H9 (cell line): Measurements from ENCODE around the gene NXN. TPM values are rescaled to one million over a fixed set of nuclear protein-coding genes. Genes with fewer than 3 reads are reported as not detected.

Source experiments
- DNase-seq: peaks from one replicate; pipeline ENCODE4 v3.0.0-alpha.2; 2017
- H2AFZ ChIP-seq: one replicate; pipeline ENCODE4 v1.6.1; 2013; ENCODE audit warnings: mild to moderate bottlenecking, low read length, control low read depth, moderate library complexity
- H2AK5ac ChIP-seq: 2 replicates; pipeline ENCODE4 v1.6.1; 2013; ENCODE audit warnings: low read length, control low read depth, mixed read lengths; ENCODE audit not compliant: insufficient read length
- H2BK120ac ChIP-seq: one replicate; pipeline ENCODE4 v1.6.1; 2013; ENCODE audit warnings: low read depth, mild to moderate bottlenecking, low read length, control low read depth, inconsistent platforms; ENCODE audit not compliant: poor library complexity, severe bottlenecking
- H2BK12ac ChIP-seq: 2 replicates; pipeline ENCODE4 v1.6.1; 2013; ENCODE audit warnings: low read length, control low read depth, mixed read lengths, low read depth; ENCODE audit not compliant: insufficient read length
- H2BK15ac ChIP-seq: 2 replicates; pipeline ENCODE4 v1.6.1; 2013; ENCODE audit warnings: low read depth, low read length, control low read depth
- H2BK20ac ChIP-seq: one replicate; pipeline ENCODE4 v1.6.1; 2013; ENCODE audit warnings: low read depth, mild to moderate bottlenecking, low read length, control low read depth, inconsistent platforms; ENCODE audit not compliant: poor library complexity, severe bottlenecking
- H2BK5ac ChIP-seq: 2 replicates; pipeline ENCODE4 v1.6.1; 2013; ENCODE audit warnings: low read length, control low read depth, mixed read lengths; ENCODE audit not compliant: insufficient read length
- H3K14ac ChIP-seq: 2 replicates; pipeline ENCODE4 v1.6.1; 2013; ENCODE audit warnings: low read length, control low read depth; ENCODE audit not compliant: insufficient read depth
- H3K18ac ChIP-seq: 2 replicates; pipeline ENCODE4 v1.6.1; 2013; ENCODE audit warnings: low read depth, mild to moderate bottlenecking, mixed read lengths, low read length, control low read depth; ENCODE audit not compliant: insufficient read length
- H3K23ac ChIP-seq: 2 replicates; pipeline ENCODE4 v1.6.1; 2013; ENCODE audit warnings: low read length, control low read depth, mixed read lengths, low read depth; ENCODE audit not compliant: insufficient read length
- H3K23me2 ChIP-seq: 2 replicates; pipeline ENCODE4 v1.6.1; 2013; ENCODE audit warnings: low read depth, mild to moderate bottlenecking, mixed read lengths, low read length, control low read depth; ENCODE audit not compliant: insufficient read length, poor library complexity, severe bottlenecking
- H3K27ac ChIP-seq: 2 replicates; pipeline ENCODE4 v1.5.1; 2013; ENCODE audit warnings: low read length, control low read depth, mixed read lengths, low read depth; ENCODE audit not compliant: insufficient read length
- H3K27me3 ChIP-seq: 2 replicates; pipeline ENCODE4 v1.6.1; 2013; ENCODE audit warnings: low read length, control low read depth, inconsistent platforms; ENCODE audit not compliant: insufficient read depth
- H3K4ac ChIP-seq: 2 replicates; pipeline ENCODE4 v1.6.1; 2013; ENCODE audit warnings: low read depth, mild to moderate bottlenecking, control low read depth, inconsistent platforms, low read length, moderate library complexity
- H3K4me1 ChIP-seq: 2 replicates; pipeline ENCODE4 v1.6.1; 2013; ENCODE audit warnings: low read length, control low read depth, inconsistent platforms; ENCODE audit not compliant: insufficient read depth
- H3K4me2 ChIP-seq: 2 replicates; pipeline ENCODE4 v1.6.1; 2013; ENCODE audit warnings: low read length, control low read depth, mixed read lengths; ENCODE audit not compliant: insufficient read length, insufficient read depth
- H3K56ac ChIP-seq: 2 replicates; pipeline ENCODE4 v1.6.1; 2013; ENCODE audit warnings: low read depth, mild to moderate bottlenecking, mixed read lengths, low read length, control low read depth; ENCODE audit not compliant: insufficient read length
- H3K79me1 ChIP-seq: 2 replicates; pipeline ENCODE4 v1.6.1; 2013; ENCODE audit warnings: low read depth, mild to moderate bottlenecking, moderate library complexity, low read length, control low read depth, inconsistent platforms; ENCODE audit not compliant: insufficient read depth, poor library complexity, severe bottlenecking
- H3K79me2 ChIP-seq: 2 replicates; pipeline ENCODE4 v1.6.1; 2013; ENCODE audit warnings: low read length, control low read depth, inconsistent platforms; ENCODE audit not compliant: insufficient read depth
- H3K9ac ChIP-seq: 2 replicates; pipeline ENCODE4 v1.6.1; 2013; ENCODE audit warnings: low read length, control low read depth, mixed read lengths; ENCODE audit not compliant: insufficient read length; ENCODE audit errors: extremely low read depth
- H3K9me3 ChIP-seq: one replicate; pipeline ENCODE4 v1.6.1; 2013; ENCODE audit warnings: low read depth, low read length, inconsistent platforms; ENCODE audit not compliant: control insufficient read depth
- H3T11ph ChIP-seq: one replicate; pipeline ENCODE4 v1.6.1; 2013; ENCODE audit warnings: mild to moderate bottlenecking, low read length, control low read depth, inconsistent platforms
- H4K20me1 ChIP-seq: one replicate; pipeline ENCODE4 v1.6.1; 2013; ENCODE audit not compliant: control insufficient read depth, insufficient read length, insufficient read depth
- H4K5ac ChIP-seq: 2 replicates; pipeline ENCODE4 v1.6.1; 2013; ENCODE audit warnings: low read depth, mild to moderate bottlenecking, mixed read lengths, low read length, control low read depth; ENCODE audit not compliant: insufficient read length
- H4K8ac ChIP-seq: replicated peaks from 2 replicates; pipeline ENCODE4 v1.6.1; 2013; ENCODE audit warnings: low read length, control low read depth, mixed read lengths, low read depth; ENCODE audit not compliant: insufficient read length
- H4K91ac ChIP-seq: 2 replicates; pipeline ENCODE4 v1.6.1; 2013; ENCODE audit warnings: low read depth, mild to moderate bottlenecking, moderate library complexity, mixed read lengths, low read length, control low read depth; ENCODE audit not compliant: insufficient read length
- H3K27ac Mint-ChIP-seq, 3 experiments: 2 replicates in 2 of 3; 3 replicates in 1 of 3; pipeline ENCODE4 v1.8.0; 2020 to 2021; ENCODE audit warnings: mixed read lengths in 3 of 3, mild to moderate bottlenecking in 1 of 3, moderate library complexity in 1 of 3
- H3K27me3 Mint-ChIP-seq: 2 replicates; pipeline ENCODE4 v1.8.0; 2021; ENCODE audit warnings: low read depth, mild to moderate bottlenecking, moderate library complexity, mixed read lengths
- H3K36me3 Mint-ChIP-seq, 3 experiments: 2 replicates in 2 of 3; 3 replicates in 1 of 3; pipeline ENCODE4 v1.8.0; 2020 to 2021; ENCODE audit warnings: low read depth in 3 of 3, mixed read lengths in 3 of 3; ENCODE audit not compliant: insufficient read depth in 1 of 3
- H3K4me1 Mint-ChIP-seq, 2 experiments: 2 replicates each; pipeline ENCODE4 v1.8.0; 2020; ENCODE audit warnings: mixed read lengths in 2 of 2
- H3K4me3 Mint-ChIP-seq, 2 experiments: 2 replicates in 1 of 2; 3 replicates in 1 of 2; pipeline ENCODE4 v1.8.0; 2020 to 2021; ENCODE audit warnings: mild to moderate bottlenecking in 2 of 2, mixed read lengths in 2 of 2, moderate library complexity in 1 of 2
- H3K9me3 Mint-ChIP-seq, 2 experiments: 2 replicates in 1 of 2; 3 replicates in 1 of 2; pipeline ENCODE4 v1.8.0; 2020; ENCODE audit warnings: mild to moderate bottlenecking in 2 of 2, mixed read lengths in 2 of 2, moderate library complexity in 1 of 2
- CTCF ChIP-seq: fragments of 200-600 bp; sonication (generic); conservative IDR thresholded peaks from 3 replicates; pipeline ENCODE4 v1.8.0; 2021; ENCODE audit warnings: antibody characterized with exemption, mild to moderate bottlenecking
- WGBS: extraction: QIAGEN DNeasy Blood & Tissue Kit; methylation state at CpG from one replicate; pipeline ENCODE4 v1.1.7; 2013; ENCODE audit warnings: missing lambda C conversion rate, low lambda C conversion rate, mixed read lengths; ENCODE audit not compliant: insufficient read length; ENCODE audit errors: extremely low coverage; 5-methylcytosine and 5-hydroxymethylcytosine counted together
- total RNA-seq: library from RNA; stranded (reverse); gene quantifications from 2 replicates; pipeline ENCODE4 v1.2.1, GENCODE V29; 2021

NXN gene
- total RNA-seq, 1 experiment from 2014 or later: 93.6 TPM

GRCh38 chr17:869567-870525, 109.7 kb downstream of the NXN start:
- no peak overlapping the region for H2AFZ ChIP-seq
- H2AK5ac ChIP-seq: no peak overlapping the region
- H2BK5ac ChIP-seq: no peak overlapping the region
- H3T11ph ChIP-seq: no peak overlapping the region
- no peak overlapping the region for H3K18ac ChIP-seq
- H4K91ac ChIP-seq: no peak overlapping the region
- no peak for TF ChIP-seq CTCF
- H3K9ac ChIP-seq: no peak overlapping the region
- H3K4me1 ChIP-seq: no peaks in the 10 kb centered on the region
- no peak overlapping the region for H2BK15ac ChIP-seq
- no peak for DNase-seq
- no peaks in the 10 kb centered on the region for H3K27me3 ChIP-seq
- Mint-ChIP-seq H3K27me3 (no peaks in the 10 kb centered on the region), H3K4me1 (peaks cover 4 to 9% of the 10 kb centered on the region in 2 experiments; a peak in 3 of 4 replicates), H3K4me3 (no peak overlapping the region), H3K9me3 (peaks cover 0 to 3% of the 10 kb centered on the region in 2 experiments; a peak in 1 of 5 replicates), H3K36me3 (peaks cover 6 to 28% (median 19%) of the 10 kb centered on the region in 3 experiments; a peak in 5 of 7 replicates), H3K27ac (peak overlapping the region in 1 of 3 experiments; percentile 35; a peak in 2 of 7 replicates)
- no peaks in the 10 kb centered on the region for H4K20me1 ChIP-seq
- H3K56ac ChIP-seq: no peak overlapping the region
- H2BK20ac ChIP-seq: no peak overlapping the region
- peaks cover 3% of the 10 kb centered on the region for H3K23me2 ChIP-seq
- no peak overlapping the region for H3K4ac ChIP-seq
- H3K79me2 ChIP-seq: peaks cover 4% of the 10 kb centered on the region; the same call in 1 of the 2 replicates
- H2BK120ac ChIP-seq: no peak overlapping the region
- H3K14ac ChIP-seq: no peak overlapping the region
- H4K5ac ChIP-seq: no peak overlapping the region
- no peak overlapping the region for H3K23ac ChIP-seq
- WGBS: no CpG with 5 or more reads among the region's 30 CpGs
- H3K79me1 ChIP-seq: no peaks in the 10 kb centered on the region
- H3K4me2 ChIP-seq: no peak overlapping the region
- no peaks in the 10 kb centered on the region for H3K9me3 ChIP-seq
- no peak overlapping the region for H3K27ac ChIP-seq
- H4K8ac ChIP-seq: no peak overlapping the region
- no peak overlapping the region for H2BK12ac ChIP-seq
